ENCODE results near the gene PPP2R5C.

The PPP2R5C gene

DNA sequence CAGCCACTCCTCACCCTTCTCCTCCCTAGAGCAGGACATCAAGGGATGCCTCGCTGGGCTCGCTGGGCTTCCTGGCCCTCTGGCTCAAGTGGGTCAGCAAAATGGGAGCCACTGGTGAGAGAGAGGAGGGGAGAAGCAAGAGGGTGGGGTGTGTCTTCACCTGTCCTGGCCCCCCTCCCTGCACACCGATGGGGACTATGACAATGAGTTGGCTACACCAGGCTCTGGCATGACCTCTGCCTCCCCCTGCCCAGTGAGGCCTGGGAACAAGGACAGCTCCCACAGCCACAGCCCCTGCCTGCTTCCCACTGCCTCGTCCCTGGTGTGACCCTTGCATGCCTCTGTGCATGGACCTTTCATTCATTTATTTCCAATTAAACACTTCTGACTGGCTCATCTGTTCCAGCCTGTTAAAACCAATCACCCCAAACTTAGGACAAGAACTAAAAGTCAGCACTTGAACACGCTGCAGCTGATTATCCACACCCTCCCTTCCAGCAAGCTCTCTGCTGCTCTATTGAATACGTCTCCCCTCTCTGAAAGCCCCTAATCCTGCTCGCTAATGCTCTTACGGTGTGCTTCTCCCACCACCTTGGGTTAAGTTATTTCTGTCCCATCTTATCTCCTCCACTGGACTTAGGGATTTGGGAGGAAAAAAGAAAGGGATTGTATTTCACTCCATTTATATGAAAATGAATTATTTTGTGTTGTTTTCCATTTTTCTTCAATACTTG lies 5.8 kb upstream of the PPP2R5C start:
- no peak for DNase-seq (ENCODE audit: low spot score)

DNA sequence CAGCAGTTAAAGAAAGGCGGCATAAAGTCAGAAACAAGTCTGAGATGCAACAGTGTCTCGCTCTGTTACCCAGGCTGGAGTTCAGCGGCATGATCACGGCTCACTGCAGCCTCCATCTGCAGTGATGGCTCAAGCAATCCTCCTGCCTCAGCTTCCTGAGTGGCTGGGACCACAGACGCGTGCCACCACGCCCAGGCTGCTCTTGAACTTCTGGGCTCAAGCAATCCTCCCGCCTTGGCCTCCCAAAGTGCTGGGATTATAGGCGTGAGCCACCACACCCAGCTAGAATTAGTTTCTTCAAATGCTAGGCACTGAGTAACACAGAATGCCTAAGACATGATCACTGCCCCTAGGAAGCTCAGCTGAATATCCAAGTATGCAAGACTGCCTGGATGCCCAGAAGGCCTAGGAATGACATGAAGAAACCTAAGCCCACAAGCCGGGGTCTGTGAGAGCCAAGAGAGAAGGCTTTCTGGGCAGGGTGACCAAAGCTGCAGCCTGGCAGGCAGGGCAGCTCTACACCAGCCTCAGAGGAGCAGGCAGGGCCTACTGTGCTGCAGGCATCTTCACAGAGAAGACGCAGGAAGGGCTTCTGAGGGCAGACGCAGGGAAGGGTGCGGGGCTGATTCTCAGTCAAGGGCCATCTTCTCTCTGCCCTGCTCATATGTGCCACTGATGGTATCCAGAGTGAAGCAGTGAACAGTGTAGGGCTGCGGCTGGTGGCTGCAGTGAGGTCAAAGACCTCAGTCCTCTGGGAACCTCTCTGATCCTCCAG lies 4.3 kb upstream of the PPP2R5C start:
- no peak for DNase-seq (ENCODE audit: low spot score)

DNA sequence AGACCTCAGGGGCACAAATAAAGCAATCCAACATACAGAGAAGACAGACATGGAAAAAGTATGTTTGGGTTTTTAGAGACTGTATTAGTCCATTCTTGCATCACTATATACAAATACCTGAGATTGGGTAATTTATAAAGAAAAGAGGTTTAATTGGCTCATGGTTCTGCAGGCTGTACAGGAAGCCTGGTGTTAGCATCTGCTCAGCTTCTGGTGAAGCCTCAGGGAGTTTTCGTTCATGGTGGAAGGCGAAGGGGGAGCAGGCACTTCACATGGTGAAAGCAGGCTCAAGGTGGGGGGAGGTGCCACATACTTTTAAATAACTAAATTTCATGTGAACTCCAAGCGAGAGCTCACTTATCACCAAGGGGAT lies 3.7 kb upstream of the PPP2R5C start:
- DNase-seq (ENCODE audit: low spot score), result no peak

DNA sequence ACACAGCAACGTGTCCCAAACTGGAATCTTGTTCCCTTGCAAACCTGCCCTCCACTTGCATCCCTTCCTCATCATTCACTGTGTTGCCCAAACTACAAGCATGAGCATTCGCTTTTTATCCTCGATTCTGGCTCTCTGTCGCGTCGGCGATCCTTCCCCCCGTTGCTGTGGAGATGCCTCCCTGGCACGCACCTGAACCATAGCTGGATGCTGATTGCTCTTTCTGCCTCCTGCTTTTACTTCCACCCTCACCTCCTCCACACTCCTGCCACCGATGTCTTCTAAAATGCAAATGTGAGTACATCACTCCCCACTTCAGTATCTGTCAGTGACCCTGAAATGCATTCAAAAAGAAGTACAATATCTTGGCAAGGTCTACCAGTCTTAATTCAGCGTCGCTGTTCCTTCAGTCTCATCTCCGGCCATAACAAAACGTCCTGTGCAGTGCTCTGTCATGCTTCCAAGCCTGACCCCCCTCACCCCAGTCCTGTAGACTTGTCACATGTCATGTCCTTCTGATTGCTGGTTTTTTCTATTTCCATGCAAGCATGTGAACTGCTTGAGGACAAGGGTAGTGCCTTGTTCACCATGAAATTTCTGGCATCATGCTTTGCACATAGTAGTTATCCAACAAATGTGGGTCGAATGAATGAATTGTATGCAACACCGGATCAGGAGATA lies 2.5 kb upstream of the PPP2R5C start:
- no peak for DNase-seq (ENCODE audit: low spot score)

DNA sequence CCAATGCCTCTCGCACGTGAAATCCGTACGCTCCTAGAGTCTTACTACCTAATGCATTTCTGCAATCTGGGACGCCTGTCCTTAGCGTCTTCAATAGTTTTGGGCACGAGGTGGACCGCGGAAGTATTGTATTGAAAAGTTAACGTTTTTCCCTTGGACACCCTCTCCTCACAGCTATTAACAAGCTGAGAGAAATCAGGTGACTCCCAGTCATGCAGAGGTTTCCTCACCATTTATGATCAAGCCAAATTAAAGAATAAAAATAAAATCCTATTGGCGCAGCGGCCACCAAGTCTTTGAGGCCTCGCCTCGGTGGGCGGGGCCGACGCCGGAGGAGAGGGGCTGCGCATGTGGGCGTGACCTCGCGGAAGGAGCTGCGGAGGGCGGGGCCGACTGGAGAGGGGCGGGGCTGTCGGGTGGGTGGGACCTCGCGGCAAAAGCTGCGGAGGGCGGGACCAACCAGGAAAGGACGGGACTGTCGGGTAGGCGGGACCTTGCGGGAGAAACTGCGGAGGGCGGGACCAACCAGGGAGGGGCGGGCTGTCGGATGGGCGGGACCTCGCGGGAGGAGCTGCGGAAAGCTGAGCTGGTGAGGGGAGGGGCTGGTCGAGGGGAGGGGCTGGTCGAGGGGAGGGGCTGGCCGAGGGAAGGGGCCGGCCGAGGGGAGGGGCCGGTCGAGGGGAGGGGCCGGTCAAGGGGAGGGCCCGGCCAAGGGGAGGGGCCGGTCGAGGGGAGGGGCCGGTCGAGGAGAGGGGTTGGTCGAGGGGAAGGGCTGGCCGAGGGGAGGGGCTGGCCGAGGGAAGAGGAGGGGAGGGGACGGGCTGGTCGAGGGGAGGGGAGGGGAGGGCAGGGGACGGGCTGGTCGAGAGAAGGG lies 1.1 kb upstream of the PPP2R5C start:
- DNase-seq (ENCODE audit: low spot score), result peak; percentile 99

DNA sequence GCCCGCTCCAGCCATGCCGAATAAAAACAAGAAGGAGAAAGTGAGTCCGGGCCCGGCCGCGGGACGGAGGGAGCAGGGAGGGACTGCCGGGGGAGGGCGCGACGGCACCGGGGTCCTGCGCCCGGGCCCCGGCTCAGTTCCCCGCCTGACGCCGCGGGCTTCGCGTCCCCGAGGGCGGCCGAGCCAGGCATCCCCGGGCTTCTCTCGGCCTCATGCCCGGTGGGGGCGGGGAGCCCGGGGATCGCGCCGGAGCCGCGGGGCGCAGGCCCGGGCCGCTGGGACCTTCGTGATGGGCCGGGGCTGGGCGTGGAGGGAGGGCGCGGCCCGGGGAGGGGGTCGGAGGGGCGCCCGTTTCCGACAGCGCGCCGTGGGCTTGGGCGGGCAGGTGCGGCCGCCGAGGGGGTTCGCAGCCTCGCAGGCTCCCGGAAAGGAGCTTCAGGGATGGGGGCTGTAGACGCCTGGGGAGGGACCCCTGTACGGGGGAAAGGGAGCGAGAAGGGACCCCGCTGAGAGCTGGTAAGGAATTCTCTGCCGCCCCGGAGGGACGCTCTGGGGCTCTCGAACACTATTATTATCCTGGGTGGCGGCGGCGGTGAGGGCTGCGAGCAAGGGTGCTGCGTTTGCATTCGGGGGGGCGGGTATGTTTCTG lies 496 bp downstream of the PPP2R5C start:
- no peak for DNase-seq (ENCODE audit: low spot score)

DNA sequence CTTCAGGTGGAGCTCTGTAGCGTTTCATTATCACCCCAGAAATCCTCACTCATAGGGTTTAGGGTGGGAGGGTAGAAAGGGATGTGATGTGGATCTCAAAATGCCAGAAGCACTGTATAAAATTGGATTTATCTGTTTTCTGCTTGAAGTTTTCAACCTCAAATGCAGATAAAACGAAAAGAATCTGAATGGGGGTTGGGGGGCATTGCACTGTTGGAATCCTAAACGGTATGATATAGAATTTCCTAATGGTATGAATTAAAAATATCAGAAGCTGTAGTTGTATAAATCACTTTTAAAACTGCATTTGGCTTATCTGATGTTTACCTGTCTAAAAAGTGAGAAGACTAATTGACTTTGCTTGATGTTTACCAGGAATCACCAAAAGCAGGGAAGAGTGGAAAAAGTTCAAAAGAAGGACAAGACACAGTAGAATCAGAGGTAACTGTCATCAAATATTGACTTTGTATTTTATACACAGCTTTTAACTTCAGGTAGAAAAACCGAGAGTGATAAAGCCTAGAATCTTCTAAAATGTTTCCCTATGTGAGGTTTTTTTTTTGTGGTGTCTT lies 1.1 kb downstream of the PPP2R5C start:
- no peak for DNase-seq (ENCODE audit: low spot score)

DNA sequence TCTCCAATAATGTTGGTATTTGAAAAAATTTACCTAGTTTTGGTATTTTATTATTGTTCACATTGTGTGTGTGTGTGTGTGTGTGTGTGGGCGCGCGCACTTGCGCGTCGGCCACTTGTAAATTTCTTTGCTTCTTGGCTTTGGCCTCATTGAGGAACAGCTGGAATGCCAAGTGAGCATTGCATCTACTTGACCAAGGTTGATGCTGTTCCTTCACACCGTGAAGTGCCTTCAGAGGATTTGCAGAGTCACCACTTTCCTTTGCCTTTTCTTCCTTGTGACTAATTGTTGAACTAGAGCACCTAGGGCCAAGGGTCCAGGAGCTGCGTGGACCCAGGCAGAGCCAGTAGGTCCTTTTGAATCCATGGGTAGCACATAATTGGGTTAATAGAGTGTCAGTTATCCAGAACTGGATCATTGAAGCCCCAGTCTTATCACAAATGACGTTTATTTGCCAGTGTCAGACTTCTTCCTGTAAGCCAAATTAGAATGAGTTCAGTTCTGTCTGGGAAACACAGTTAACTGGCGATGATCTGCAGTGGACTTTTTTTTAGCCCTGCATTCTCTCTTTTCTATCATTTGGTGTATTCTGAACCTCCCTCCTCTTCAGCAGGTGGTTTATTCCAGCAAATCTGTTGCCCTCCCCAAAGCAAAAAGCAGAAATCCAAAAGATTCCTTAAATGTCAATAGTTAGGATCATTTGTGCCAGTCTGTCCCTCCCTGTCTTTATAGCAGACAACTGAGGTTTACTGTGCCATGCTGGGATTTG lies 2.6 kb downstream of the PPP2R5C start:
- no peak for DNase-seq (ENCODE audit: low spot score)

DNA sequence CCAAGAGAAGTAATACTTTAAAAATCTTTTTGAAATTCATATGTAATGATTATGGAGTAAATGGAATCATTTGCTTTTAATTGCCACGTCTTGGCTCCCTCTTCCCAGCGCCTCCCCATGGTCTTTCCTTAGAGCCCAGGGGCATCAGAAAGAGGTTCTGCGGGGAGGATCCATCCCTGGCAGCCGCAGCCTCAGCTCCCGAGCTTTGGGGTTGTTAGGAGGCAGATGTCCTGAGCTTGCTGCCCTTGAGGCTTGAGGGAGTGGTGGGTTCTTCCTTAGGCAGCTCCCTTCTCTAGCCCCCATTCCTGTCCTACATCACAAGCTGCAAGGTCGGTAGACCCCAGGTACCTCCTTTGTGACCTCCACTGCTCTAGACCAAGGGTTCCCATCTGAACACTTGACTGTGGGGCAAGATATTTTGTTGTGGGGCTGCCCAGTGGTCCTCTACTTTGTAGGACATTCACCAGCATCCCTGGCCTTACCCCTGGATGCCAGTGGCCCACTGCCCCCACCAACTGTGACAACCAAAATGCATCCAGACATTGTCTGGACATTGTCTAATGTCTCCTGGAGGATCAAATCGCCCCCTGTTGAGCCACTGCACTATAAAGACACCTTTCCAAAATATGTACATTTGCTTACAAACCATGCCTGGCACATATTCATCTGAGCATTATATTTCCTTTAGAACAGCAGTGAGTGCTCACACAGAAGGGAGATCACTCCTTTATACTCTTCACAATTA lies 6.3 kb downstream of the PPP2R5C start:
- no peak for DNase-seq (ENCODE audit: low spot score)

DNA sequence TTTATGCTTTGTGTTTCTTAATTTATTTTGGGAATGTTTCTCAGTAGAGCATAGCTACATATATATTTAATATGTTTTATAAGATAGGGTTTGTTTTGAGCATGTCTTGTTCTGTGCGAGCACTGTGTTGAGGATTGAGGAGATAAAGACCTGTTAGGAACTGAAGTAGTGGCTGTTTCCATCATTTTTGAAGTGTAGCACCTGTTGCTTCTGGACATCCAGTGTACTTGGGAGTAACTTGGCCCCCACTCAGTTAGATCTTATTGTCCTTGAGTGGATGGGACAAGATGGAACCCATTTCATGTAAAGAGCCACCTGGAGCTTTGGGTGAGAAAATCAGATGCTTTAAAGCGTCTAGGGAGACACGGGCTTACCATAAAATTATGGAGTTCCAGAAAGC lies 8.7 kb downstream of the PPP2R5C start:
- DNase-seq (ENCODE audit: low spot score), result no peak

DNA sequence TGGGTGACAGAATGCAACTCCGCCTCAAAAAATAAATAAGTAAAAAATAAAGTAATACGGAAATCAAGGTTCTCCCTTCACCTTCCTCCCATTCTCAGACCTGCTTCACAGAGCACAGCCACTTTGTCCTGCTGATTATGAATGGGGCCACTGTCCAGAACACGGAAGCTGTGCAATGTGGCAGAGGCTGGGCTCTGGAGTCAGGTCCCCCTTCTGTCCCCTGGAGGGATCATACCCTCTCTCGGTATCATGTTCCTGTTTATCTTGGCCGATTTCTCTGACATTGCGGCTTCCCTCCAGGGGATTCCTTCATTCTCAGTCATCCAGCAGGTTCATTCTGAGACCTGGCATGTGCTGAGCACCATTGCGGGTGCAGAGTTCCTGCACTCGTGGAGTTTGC lies 11.3 kb downstream of the PPP2R5C start:
- DNase-seq (ENCODE audit: low spot score), result no peak

DNA sequence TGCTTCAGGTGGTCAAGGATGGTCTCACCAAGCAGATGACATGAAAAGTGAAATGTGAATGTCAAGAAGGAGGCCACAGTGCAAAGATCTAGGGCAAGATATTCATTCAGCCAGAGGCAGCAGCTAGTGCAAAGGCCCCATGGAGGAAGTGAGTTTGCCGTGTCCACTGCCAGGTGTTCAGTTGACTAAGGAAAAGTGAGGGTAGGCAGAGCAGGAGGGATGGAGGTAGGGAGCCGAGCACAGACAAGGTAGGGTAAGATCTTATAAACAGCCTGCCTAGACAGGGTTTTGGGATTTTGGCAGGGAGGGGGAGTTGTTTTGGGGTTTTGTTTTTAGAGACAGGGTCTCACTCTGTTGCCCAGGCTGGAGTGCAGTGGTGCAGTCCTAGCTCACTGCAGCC lies 11.9 kb downstream of the PPP2R5C start:
- no peak for DNase-seq (ENCODE audit: low spot score)

DNA sequence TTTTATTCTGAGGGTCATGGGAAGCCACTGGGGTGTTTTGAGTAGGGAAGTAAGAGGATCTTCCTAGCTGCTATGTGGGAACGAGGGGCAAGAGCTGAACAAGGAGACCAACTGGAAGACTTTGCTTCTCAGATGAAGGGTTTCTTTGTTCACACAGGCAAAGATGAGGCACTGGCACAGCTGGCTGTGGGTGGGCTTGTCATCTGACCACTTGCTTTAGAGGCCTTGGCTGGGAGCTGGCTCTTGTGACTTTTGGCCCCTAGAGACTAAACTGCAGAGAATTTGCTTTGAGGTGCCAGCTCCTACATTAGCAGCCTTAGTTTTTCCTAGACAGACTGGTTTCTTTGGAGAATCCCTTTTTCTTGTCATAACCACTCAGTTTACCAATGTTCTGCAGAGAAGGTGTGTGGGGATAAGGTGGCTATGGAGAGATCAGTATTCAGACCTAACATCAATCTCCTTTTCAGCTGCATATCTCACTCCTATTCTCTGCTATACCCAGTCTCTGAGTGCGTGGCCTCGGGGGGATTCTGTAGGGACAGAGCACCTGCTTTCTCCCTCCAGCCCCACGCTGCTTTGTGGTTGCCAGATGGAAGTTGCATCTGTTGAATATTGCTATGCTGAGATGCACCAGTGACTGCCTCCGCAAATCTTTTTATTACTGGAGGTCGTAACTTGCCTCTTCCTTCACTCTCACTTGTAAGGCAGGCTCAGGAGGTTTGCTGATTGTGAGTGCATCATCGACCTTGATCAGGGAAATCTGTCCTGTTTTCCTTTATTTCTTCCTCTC lies 12.7 kb downstream of the PPP2R5C start:
- no peak for DNase-seq (ENCODE audit: low spot score)

DNA sequence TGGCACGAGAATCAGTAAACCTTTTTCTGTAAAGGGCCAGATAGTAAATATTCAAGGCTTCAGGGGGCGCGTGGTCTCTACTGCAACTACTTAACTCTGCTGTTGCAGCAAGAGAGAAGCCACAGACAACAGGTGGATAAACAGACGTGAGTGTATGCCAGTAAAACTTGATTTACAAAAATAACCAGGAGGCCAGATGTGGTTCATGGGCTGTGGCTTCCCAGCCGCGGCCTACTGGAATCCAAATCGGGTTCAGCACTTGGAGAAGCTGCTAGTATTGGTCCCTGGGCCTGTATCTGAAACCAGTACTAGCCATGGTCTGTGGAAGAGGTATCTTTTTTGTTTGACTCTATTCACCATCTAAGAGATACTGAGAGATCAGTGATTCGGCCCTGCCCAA lies 13.3 kb downstream of the PPP2R5C start:
- no peak for DNase-seq (ENCODE audit: low spot score)

DNA sequence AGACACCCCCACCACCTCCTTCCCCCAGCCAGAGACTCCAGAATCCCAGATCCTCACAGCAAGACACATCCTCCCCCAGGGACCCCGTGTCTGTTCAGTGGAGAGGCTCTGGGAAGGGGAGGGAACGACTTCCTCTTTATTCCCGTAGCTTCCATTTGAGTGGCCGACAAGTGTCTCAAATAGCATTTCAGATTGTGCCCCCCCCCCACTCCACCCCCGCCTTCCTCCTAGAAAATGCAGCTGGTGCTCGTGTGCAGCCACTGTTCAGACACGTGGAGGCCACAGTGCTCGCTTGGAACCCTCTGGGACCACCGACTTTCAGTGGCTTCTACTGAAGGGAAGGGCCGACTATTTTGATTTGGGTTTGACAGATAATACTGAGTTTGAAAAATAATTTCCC lies 14.3 kb downstream of the PPP2R5C start:
- DNase-seq (ENCODE audit: low spot score), result no peak

DNA sequence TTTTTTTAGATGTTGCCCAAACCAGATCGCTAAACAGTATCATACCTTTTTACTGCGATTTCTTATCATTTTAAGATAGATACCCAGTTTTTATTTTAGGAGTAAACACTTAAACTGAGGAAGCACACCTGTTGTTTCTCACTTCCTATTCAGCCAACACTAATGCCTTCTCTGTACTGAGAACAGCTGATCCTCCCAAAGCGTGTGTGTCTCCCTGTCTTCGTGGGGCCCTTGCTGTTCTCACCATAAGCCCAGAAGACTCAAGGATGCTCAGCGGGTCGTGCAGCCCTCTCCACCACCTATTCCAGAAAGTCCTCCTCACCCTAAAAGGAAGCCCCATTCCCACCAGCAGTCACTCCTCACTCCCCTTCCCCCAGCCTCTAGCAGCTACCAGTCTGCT lies 14.8 kb downstream of the PPP2R5C start:
- no peak for DNase-seq (ENCODE audit: low spot score)

DNA sequence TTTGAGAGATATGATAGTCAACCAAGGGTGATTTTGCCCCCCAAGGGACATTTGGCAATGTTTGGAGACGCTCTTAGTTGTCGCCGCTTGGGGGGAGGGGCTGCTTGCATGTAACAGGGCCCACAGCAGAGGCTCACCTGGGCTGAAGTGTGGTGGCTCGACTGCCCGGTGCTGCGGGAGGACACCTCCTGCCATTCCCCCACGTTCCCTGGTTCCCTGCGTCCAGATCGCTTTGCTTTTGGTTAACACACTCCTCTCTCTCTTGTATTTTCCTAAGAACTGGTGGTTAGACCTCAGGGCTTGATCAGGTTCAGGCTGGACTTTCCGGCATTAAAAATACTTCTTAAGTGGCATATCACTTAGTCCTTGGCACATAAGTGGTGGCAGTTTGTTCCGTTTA lies 18.9 kb downstream of the PPP2R5C start:
- DNase-seq (ENCODE audit: low spot score), result no peak

DNA sequence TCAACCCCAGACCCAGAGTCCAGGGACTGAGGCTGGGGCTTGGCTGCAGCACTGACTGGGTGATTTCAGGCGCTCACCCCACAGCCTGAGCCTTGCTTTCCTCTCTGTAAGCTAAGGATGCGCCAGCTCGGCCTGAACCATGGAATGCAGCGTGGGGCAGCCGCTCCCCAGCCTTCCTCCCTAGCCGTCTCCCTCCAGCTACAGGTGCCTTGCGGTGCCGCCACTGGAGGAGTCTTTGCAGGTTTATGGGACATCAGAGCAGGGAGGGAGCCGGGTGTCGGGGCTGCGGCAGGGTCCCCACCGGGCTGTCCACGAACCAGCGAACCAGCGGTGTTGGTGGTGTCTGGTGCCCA lies 19.4 kb downstream of the PPP2R5C start:
- DNase-seq (ENCODE audit: low spot score), result no peak

All from left forelimb (tissue), 1 donor.